Muscle of leg (tissue), 11 donors: ENCODE data around the gene CBY1. TPM values are rescaled to one million over a fixed set of nuclear protein-coding genes. Genes with fewer than 3 reads are reported as not detected.

Source experiments
- DNase-seq: peaks from one replicate; pipeline ENCODE4 v3.0.0; 2013
- H3K27ac ChIP-seq: one replicate; pipeline ENCODE4 v1.5.1; 2013; ENCODE audit warnings: mild to moderate bottlenecking, low read length, control low read depth
- H3K27me3 ChIP-seq: one replicate; pipeline ENCODE4 v1.6.1; 2013; ENCODE audit warnings: low read length; ENCODE audit not compliant: control insufficient read depth, insufficient read depth
- H3K36me3 ChIP-seq: one replicate; pipeline ENCODE4 v1.6.1; 2013; ENCODE audit warnings: low read length; ENCODE audit not compliant: control insufficient read depth, insufficient read depth
- H3K4me1 ChIP-seq: one replicate; pipeline ENCODE4 v1.6.1; 2013; ENCODE audit warnings: low read length; ENCODE audit not compliant: control insufficient read depth, insufficient read depth
- H3K4me3 ChIP-seq: one replicate; pipeline ENCODE4 v1.5.1; 2013; ENCODE audit warnings: low read length, control low read depth
- H3K9me3 ChIP-seq: replicated peaks from 2 replicates; pipeline ENCODE4 v1.6.1; 2013; ENCODE audit warnings: low read depth, low read length; ENCODE audit not compliant: control insufficient read depth
- WGBS: methylation state at CpG from one replicate; pipeline ENCODE4 v1.1.5; 2013; ENCODE audit warnings: missing lambda C conversion rate; ENCODE audit not compliant: insufficient coverage; 5-methylcytosine and 5-hydroxymethylcytosine counted together
- polyA plus RNA-seq, 8 donors: library from polyadenylated mRNA; unstranded; fragments of 120-200 nt; gene quantifications; one replicate each; pipeline versions ENCODE4 v1.2.1 to v1.2.3, GENCODE V29; 2013; ENCODE audit warnings: inconsistent platforms in 1 of 8, low replicate concordance in 1 of 8; ENCODE audit not compliant: insufficient read length in 8 of 8, insufficient read depth in 1 of 8
- total RNA-seq: library from RNA; stranded (reverse); fragments of 120-200 nt; gene quantifications from one replicate; pipeline ENCODE4 v1.2.4, GENCODE V29; 2013

CBY1 gene
- total and polyA plus RNA-seq, 9 donors: 19.8 to 43.7 (median 35.2) TPM

DNA sequence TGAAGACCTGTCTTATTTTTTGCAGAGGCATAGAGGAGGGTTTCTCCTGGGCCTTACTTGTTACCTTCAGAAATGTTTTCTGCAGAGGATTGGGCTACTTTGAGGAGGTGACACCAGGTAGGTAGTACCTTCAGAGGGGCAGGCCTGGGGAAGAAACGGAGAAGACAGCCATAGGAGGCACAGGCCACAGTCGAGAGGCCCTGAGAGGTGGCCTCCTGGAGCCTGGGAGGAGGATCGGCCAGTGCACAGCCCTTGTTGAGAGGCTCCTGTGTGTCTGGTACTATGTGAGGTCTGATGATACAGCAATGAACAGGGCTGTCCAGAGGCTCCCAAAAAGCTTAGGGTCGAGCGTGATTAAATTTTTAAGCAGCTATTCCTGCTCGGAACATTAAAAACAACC, 60.8 kb downstream of the CBY1 start:
- Histone ChIP-seq H3K27ac (no peak overlapping the region), H3K36me3 (peaks cover 61% of the 10 kb centered on the region), H3K27me3 (no peaks in the 10 kb centered on the region), H3K4me1 (peaks cover 38% of the 10 kb centered on the region), H3K9me3 (no peaks in the 10 kb centered on the region), H3K4me3 (no peak overlapping the region)
- no peak for DNase-seq
- 88% methylated on average over 3 of the region's 6 CpGs for WGBS

DNA sequence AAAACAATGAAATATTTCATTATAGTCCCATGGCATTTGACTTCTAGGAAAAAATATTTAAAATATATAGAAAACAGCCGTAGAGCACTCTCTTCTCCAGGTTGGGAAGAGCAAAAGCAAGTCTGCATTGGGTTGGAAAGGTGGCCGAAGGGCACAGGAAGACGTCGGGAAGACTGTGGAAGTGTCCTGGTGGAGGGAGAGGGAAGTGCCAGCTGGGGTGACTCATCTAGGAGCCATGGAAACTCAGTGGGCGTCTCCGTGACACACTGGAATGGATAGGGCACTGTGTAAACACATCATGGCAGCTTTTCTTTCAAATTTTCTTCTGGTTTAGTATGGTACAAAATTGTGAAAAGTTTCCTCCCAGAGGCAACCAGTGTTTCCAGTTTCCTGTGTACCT, 62.0 kb downstream of the CBY1 start:
- H3K4me1 ChIP-seq: peaks cover 27% of the 10 kb centered on the region
- no peak overlapping the region for H3K27ac ChIP-seq
- H3K36me3 ChIP-seq: peaks cover 62% of the 10 kb centered on the region
- DNase-seq: peak; percentile 44
- H3K27me3 ChIP-seq: no peaks in the 10 kb centered on the region
- H3K4me3 ChIP-seq: no peak overlapping the region
- WGBS: 67% methylated on average over 6 of the region's 6 CpGs
- no peaks in the 10 kb centered on the region for H3K9me3 ChIP-seq

DNA sequence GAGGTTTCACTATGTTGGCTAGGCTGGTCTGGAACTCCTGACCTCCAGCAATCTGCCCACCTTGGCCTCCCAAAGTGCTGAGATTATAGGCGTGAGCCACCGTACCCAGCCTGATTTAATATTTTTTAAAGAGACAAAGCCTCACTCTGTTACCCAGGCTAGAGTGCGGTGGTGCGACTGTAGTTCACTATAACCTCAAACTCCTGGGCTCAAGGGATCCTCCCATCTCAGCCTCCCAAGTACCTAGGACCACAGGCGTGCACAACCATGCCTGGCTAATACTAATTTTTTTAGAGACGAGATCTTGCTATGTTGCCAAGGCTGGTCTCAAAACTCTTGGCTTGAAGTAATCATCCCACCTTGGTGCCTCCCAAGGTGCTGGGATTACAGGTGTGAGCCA, 62.8 kb downstream of the CBY1 start:
- 92% methylated on average over 5 of the region's 6 CpGs for WGBS
- peaks cover 22% of the 10 kb centered on the region for H3K4me1 ChIP-seq
- no peak overlapping the region for H3K27ac ChIP-seq

DNA sequence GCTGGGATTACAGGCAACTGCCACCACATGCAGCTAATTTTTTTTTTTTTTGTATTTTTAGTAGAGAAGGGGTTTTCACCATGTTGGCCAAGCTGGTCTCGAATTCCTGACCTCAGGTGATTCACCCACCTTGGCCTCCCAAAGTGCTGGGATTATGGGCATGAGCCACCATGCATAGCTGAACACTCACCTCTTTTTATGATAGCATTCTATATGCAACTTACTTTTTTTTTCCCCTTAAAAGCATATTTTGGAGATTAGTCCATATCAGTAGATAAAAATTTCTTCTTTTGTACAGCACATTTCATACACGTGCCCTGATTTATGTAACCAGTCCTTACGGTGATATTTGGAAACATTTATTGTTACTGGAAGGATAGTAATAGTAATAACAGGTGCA, 63.9 kb downstream of the CBY1 start:
- Histone ChIP-seq H3K27ac (no peak overlapping the region), H3K4me3 (no peak overlapping the region), H3K4me1 (peaks cover 11% of the 10 kb centered on the region), H3K27me3 (no peaks in the 10 kb centered on the region), H3K9me3 (no peaks in the 10 kb centered on the region), H3K36me3 (peaks cover 76% of the 10 kb centered on the region)
- no CpG with 5 or more reads among the region's 3 CpGs for WGBS
- DNase-seq: no peak

More for the DNA sequence above, 62.8 kb downstream of the CBY1 start:
- H3K9me3 ChIP-seq: no peaks in the 10 kb centered on the region
- no peak for DNase-seq
- H3K4me3 ChIP-seq: no peak overlapping the region
- H3K27me3 ChIP-seq: no peaks in the 10 kb centered on the region
- peaks cover 70% of the 10 kb centered on the region for H3K36me3 ChIP-seq

DNA sequence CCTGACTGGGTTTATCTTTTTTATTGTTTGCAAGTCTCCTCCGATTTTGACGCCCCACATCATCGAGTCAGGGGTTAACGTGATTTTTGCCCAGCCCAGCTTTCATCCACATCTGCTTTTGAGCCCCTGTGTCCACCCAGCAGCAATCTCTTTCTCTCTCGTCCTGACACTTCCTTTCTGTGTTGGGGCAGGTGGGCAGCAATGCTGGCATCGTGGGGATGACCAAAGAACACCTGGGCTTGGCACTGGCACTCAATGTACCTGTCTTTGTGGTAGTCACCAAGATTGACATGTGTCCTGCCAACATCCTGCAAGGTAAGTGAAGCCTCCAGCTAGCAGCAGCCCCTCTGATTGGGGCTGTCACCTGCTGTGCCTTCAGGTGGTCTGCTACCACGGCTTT, 65.1 kb downstream of the CBY1 start:
- no peak overlapping the region for H3K27ac ChIP-seq
- H3K4me3 ChIP-seq: no peak overlapping the region
- no peak for DNase-seq
- H3K36me3 ChIP-seq: peaks cover 76% of the 10 kb centered on the region
- no peaks in the 10 kb centered on the region for H3K4me1 ChIP-seq
- no peaks in the 10 kb centered on the region for H3K27me3 ChIP-seq
- 93% methylated on average over 6 of the region's 7 CpGs for WGBS
- no peaks in the 10 kb centered on the region for H3K9me3 ChIP-seq

Other genes with a start within 250 kb of the CBY1 start
- 0.27 TPM for gene KCNJ4, start 201.4 kb upstream of the CBY1 start, total RNA-seq
- under 1 TPM; 0.27 to 0.80 (median 0.40) TPM for gene KCNJ4, start 201.4 kb upstream of the CBY1 start, polyA plus RNA-seq
- 36.4 TPM for gene KDELR3, start 188.5 kb upstream of the CBY1 start, total RNA-seq
- 10 to 100 TPM; 20.6 to 48.0 (median 27.3) TPM for gene KDELR3, start 188.5 kb upstream of the CBY1 start, polyA plus RNA-seq
- 346 TPM for gene DDX17, start 150.3 kb upstream of the CBY1 start, total RNA-seq
- 100 to 1,000 TPM; 280 to 410 (median 304) TPM for gene DDX17, start 150.3 kb upstream of the CBY1 start, polyA plus RNA-seq
- 4.2 TPM for gene DMC1, start 86.5 kb upstream of the CBY1 start, total RNA-seq
- gene DMC1, start 86.5 kb upstream of the CBY1 start, polyA plus RNA-seq: 10 to 100 TPM in 1 of 8 donors, 1 to 10 TPM in 7; 5.0 to 10.7 (median 6.6) TPM
- 1.1 TPM for gene FAM227A, start 246 bp upstream of the CBY1 start, total RNA-seq
- gene FAM227A, start 246 bp upstream of the CBY1 start, polyA plus RNA-seq: 1 to 10 TPM in 2 of 8 donors, under 1 TPM in 6; 0.62 to 1.1 (median 0.83) TPM
- 60.0 TPM for gene TOMM22, start 25.3 kb downstream of the CBY1 start, total RNA-seq
- 10 to 100 TPM; 85.5 to 93.9 (median 89.3) TPM for gene TOMM22, start 25.3 kb downstream of the CBY1 start, polyA plus RNA-seq
- 32.0 TPM for gene JOSD1, start 44.3 kb downstream of the CBY1 start, total RNA-seq
- 10 to 100 TPM; 32.0 to 51.7 (median 38.4) TPM for gene JOSD1, start 44.3 kb downstream of the CBY1 start, polyA plus RNA-seq
- gene GTPBP1, start 49.3 kb downstream of the CBY1 start, total RNA-seq: 22.5 TPM
- gene GTPBP1, start 49.3 kb downstream of the CBY1 start, polyA plus RNA-seq: 10 to 100 TPM; 27.2 to 45.3 (median 35.8) TPM
- gene SUN2, start 99.4 kb downstream of the CBY1 start, total RNA-seq: 37.6 TPM
- gene SUN2, start 99.4 kb downstream of the CBY1 start, polyA plus RNA-seq: 10 to 100 TPM; 44.4 to 63.8 (median 56.3) TPM
- 15.0 TPM for gene DNAL4, start 137.5 kb downstream of the CBY1 start, total RNA-seq
- gene DNAL4, start 137.5 kb downstream of the CBY1 start, polyA plus RNA-seq: 10 to 100 TPM; 12.7 to 17.7 (median 14.8) TPM
- gene NPTXR, start 187.4 kb downstream of the CBY1 start, total RNA-seq: 2.2 TPM
- 1 to 10 TPM; 4.5 to 8.7 (median 5.9) TPM for gene NPTXR, start 187.4 kb downstream of the CBY1 start, polyA plus RNA-seq
- 24.9 TPM for gene CBX6, start 215.6 kb downstream of the CBY1 start, total RNA-seq
- gene CBX6, start 215.6 kb downstream of the CBY1 start, polyA plus RNA-seq: 10 to 100 TPM; 27.6 to 51.8 (median 34.8) TPM